Neural crest cell (in vitro differentiated cells): Measurements from ENCODE around the gene FCRL1. TPM values are rescaled to one million over a fixed set of nuclear protein-coding genes. Genes with fewer than 3 reads are reported as not detected.

Source experiments
- DNase-seq: peaks from one replicate; pipeline ENCODE4 v3.0.0; 2021; ENCODE audit warnings: low read depth, mixed read lengths, low spot score
- H3K27ac Mint-ChIP-seq: one replicate; pipeline ENCODE4 v1.8.0; 2021; ENCODE audit warnings: mild to moderate bottlenecking, mixed read lengths; ENCODE audit not compliant: unreplicated experiment
- H3K27me3 Mint-ChIP-seq: 2 replicates; pipeline ENCODE4 v1.8.0; 2021; ENCODE audit warnings: low read depth, mild to moderate bottlenecking, mixed read lengths
- H3K36me3 Mint-ChIP-seq: 2 replicates; pipeline ENCODE4 v1.8.0; 2021; ENCODE audit warnings: low read depth, mild to moderate bottlenecking, mixed read lengths
- H3K4me1 Mint-ChIP-seq: 2 replicates; pipeline ENCODE4 v1.8.0; 2021; ENCODE audit warnings: mixed read lengths
- H3K4me3 Mint-ChIP-seq: one replicate; pipeline ENCODE4 v1.8.0; 2021; ENCODE audit warnings: mild to moderate bottlenecking, mixed read lengths
- H3K9me3 Mint-ChIP-seq: 2 replicates; pipeline ENCODE4 v1.8.0; 2021; ENCODE audit warnings: mixed read lengths
- total RNA-seq: library from RNA; stranded (reverse); gene quantifications from 2 replicates; pipeline ENCODE4 v1.2.1, GENCODE V29; 2021
- TF ChIP-seq, protein P1 (sequence below): fragments of 200-600 bp; sonication (generic); conservative IDR thresholded peaks from 2 replicates; pipeline ENCODE4 v1.5.0; 2021; ENCODE audit warnings: antibody characterized with exemption, mild to moderate bottlenecking

The FCRL1 gene
- total RNA-seq, 1 donor from 2014 or later = not detected

DNA sequence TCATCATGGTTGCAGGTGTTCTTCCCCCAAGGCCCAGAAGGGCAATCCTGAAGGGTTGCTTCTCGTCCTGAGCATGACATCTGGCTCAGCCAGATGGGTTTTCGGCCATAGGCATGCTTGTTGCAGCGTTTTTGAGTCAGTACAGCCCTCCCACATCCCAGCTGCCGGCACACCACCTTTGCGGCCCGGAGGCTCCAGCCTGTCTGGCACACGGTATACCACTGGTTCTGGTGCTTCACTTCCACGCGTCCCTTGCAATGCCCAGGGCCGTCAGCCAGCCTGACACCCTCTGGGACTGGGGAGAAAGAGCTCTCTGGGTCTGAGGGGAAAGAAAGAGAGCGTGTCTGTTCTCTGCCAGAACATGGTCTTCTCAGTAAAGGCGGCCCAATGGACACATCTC is 14.5 kb upstream of the FCRL1 start:
- no peaks in the 10 kb centered on the region for H3K9me3 Mint-ChIP-seq
- H3K36me3 Mint-ChIP-seq = no peaks in the 10 kb centered on the region
- no peak overlapping the region for H3K4me3 Mint-ChIP-seq
- DNase-seq = no peak
- no peaks in the 10 kb centered on the region for H3K4me1 Mint-ChIP-seq
- no peak overlapping the region for H3K27ac Mint-ChIP-seq
- TF ChIP-seq, protein P1, sequence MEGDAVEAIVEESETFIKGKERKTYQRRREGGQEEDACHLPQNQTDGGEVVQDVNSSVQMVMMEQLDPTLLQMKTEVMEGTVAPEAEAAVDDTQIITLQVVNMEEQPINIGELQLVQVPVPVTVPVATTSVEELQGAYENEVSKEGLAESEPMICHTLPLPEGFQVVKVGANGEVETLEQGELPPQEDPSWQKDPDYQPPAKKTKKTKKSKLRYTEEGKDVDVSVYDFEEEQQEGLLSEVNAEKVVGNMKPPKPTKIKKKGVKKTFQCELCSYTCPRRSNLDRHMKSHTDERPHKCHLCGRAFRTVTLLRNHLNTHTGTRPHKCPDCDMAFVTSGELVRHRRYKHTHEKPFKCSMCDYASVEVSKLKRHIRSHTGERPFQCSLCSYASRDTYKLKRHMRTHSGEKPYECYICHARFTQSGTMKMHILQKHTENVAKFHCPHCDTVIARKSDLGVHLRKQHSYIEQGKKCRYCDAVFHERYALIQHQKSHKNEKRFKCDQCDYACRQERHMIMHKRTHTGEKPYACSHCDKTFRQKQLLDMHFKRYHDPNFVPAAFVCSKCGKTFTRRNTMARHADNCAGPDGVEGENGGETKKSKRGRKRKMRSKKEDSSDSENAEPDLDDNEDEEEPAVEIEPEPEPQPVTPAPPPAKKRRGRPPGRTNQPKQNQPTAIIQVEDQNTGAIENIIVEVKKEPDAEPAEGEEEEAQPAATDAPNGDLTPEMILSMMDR = no peak
- no peaks in the 10 kb centered on the region for H3K27me3 Mint-ChIP-seq

DNA sequence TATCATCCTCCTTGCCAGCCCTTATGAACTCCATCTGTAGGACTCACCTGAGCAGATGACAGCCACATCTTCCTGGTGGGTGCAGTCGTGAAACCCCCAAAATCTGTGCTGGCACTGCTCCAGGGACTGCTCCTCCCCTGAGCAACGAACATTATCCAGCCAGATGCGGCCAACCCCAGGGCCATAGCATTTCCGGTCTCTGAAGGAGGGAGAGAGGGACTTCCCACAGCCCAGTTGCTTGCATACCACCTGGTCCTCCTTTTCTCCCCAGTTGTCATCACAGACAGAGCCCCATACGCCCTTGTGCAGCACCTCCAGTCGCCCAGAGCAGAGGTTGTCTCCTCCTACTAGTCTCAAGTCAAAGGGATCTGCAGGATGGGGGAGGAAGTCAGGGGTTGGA is 13.2 kb upstream of the FCRL1 start:
- no peaks in the 10 kb centered on the region for H3K9me3 Mint-ChIP-seq
- H3K4me1 Mint-ChIP-seq = no peaks in the 10 kb centered on the region
- no peak overlapping the region for H3K4me3 Mint-ChIP-seq
- no peak for DNase-seq
- no peak overlapping the region for H3K27ac Mint-ChIP-seq
- no peaks in the 10 kb centered on the region for H3K36me3 Mint-ChIP-seq
- TF ChIP-seq, protein P1 = no peak
- peaks cover 2% of the 10 kb centered on the region for H3K27me3 Mint-ChIP-seq

DNA sequence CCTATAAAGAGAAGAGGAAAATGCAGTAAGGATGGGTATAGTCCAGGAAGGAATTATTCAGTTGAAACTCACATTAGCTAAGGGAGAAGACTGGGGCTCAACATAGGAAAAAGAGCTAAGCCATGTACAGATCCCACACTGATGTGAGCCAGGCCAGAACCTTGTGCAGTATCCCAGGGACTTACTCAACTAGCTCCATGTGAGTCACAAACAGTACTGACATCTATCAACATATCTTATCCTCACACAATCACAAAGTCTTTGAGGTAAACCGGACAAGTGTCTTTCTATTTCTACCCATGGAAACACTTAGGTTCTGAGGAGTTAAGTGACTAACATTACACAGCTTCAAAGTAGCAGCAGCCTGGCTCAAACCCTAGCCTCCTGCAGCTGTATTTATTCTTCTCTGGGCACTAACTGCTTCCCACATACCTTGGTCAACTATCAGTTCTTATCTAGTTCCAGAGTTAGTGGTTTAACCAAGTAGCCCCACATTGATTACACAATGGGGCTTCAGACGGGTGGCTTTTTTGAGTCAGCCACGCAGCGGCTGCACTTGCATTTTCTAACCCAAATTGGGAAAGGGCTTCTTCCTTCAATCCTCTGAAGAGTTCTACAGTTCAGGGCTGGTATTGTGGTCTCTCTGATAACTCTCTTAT is 12.2 kb upstream of the FCRL1 start:
- H3K4me1 Mint-ChIP-seq = no peaks in the 10 kb centered on the region

DNA sequence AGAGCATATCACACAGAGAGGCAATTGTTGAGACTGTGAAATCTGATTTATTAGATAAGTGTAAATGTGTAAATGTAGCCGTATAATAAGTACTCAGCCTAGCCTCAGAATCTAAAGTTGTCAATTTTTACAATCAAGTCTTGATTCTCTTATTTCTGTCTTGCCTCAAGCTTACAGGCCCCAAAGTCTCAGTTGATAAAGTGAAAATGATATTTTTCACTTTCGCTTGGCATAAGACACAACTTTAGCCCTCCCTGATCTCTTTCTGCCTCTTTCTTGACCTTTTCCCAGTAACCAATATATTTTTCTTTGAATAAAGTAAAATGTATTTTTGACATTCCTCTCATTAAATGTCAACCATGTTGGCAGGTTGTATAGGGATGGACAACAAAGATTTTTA is 11.0 kb upstream of the FCRL1 start:
- H3K27ac Mint-ChIP-seq = no peak overlapping the region
- TF ChIP-seq, protein P1 = no peak
- no peak overlapping the region for H3K4me3 Mint-ChIP-seq
- H3K36me3 Mint-ChIP-seq = no peaks in the 10 kb centered on the region
- DNase-seq = no peak
- no peaks in the 10 kb centered on the region for H3K9me3 Mint-ChIP-seq
- peaks cover 10% of the 10 kb centered on the region for H3K27me3 Mint-ChIP-seq
- no peaks in the 10 kb centered on the region for H3K4me1 Mint-ChIP-seq

More for the DNA sequence above, 12.2 kb upstream of the FCRL1 start:
- peak overlapping the region; percentile 47 for H3K27ac Mint-ChIP-seq
- no peak for DNase-seq
- no peaks in the 10 kb centered on the region for H3K9me3 Mint-ChIP-seq
- TF ChIP-seq, protein P1 = no peak
- H3K27me3 Mint-ChIP-seq = peaks cover 10% of the 10 kb centered on the region
- H3K36me3 Mint-ChIP-seq = no peaks in the 10 kb centered on the region
- H3K4me3 Mint-ChIP-seq = no peak overlapping the region

DNA sequence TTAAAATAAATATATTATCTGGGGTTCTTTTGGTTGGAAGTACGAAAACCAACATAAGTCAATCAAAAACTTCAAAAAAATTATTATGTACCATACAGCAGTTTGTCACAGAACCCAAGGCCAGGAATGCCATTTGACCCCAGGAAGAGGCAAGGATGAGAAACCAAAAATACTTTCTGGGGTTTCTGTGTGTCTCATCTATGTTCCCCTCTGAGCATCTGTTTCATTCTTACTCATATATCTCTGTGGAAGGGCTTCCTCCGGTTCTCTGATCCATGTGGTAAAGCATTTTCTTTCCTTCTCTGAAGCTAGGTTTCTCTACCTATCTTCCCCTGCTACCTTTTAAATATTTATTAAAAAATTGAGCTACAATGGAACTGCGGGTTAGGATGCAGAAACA is 9.8 kb upstream of the FCRL1 start:
- Mint-ChIP-seq H3K9me3 (no peaks in the 10 kb centered on the region), H3K4me3 (no peak overlapping the region), H3K36me3 (no peaks in the 10 kb centered on the region), H3K27me3 (peaks cover 14% of the 10 kb centered on the region), H3K27ac (no peak overlapping the region), H3K4me1 (no peaks in the 10 kb centered on the region)
- DNase-seq = no peak
- TF ChIP-seq, protein P1 = no peak
